ENCODE data around the gene CCNY.
"Not testable (repeated sequence)": the region's sequence is repeated elsewhere in the genome, so short reads cannot be mapped to it uniquely, and the experiment has no call there.

CCNY gene

DNA sequence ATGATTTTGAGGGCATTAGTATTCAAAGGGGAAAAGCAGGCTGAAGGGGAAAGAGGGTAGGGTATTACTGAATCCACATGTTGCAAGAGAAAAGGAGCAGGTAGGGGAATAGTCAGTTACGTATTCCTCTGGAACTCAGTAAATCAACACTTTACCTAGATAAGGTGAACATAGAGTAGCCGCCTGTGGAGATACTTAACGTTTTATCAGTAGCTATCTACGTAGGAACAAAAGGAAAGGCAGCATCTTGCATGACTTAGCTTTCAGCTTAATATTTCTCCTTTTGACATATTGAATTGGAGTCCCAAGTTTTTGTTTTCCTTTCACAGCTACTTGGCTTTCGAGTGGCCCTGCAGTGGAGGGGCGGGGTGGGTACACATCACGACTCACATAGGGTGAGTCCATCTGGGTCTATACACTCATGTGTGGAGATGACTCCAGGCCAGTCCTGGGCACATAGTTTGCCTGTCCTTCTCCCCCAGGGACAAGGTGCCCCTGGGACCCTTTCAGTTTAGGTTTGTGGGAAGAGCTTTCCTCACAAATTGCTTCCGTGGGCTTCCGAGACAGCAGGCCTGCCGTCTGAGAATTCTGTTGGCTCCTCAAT lies 48.1 kb downstream of the CCNY start:
- DNase-seq (ENCODE audit: low spot score): no peak

DNA sequence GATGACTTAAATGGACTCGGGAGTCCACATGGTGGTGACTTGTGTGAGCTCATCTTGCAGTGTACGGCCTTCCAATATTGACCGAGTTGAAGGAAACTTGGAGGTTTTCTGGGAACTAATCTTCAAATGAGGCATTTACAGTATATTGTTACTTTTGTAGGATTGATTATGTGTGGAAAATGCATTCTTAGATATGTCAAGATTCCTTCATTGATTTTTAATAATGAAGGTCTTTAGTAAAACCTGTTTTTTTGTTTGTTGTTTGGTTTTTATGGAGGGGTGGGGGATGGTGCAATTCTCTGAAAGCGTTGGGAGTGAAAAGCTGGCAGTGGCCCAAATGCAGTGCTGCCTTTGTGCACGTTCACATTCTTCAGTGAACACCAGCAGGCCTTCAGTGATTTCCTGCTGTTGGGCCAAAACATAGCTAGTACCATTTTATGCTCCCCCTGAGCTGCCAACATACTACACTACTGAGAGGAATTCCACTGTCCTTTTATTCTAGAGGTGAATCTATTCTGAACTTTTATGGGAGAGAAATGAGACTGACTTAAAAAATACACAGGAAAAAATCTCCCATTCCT lies 50.4 kb downstream of the CCNY start:
- no peak for DNase-seq (ENCODE audit: low spot score)

DNA sequence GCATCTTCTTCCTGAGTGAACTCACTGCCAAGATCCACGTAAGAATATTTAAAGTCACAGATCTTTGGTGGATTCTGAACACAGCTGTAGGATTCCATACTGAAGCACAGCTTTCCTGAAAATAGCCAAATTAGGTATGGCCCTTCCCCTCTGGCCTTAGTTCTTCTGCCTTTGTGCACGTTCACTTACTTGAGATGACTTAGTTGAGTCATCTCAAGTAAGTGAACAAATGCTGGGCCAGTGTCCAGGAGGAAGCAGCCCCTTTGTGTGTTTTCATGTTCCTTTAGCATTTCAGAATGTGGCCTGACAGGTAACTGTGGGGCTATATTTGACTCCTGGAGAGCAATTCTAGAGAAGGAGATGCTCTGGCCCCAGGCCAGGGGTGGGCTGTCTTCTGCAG lies 51.5 kb downstream of the CCNY start:
- DNase-seq (ENCODE audit: low spot score): no peak

DNA sequence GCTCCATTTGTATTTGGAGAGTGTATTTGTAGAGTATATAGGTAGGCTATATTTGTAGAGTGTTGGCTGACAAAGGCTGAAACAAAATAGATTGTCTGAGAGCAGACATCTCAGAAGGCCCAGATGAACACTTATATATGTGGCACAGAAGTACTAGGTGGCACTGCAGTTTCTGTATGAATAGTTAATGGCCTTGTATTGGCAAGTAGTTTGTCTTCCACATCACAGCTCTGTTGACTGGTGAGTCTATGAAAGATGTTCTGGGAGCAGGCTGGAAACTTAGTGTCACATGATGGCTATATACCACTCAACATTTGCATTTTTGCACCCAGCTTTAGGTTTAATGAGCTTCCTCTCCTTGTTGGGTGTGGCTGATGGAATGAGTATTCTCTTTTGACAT lies 51.9 kb downstream of the CCNY start:
- DNase-seq (ENCODE audit: low spot score): no peak

DNA sequence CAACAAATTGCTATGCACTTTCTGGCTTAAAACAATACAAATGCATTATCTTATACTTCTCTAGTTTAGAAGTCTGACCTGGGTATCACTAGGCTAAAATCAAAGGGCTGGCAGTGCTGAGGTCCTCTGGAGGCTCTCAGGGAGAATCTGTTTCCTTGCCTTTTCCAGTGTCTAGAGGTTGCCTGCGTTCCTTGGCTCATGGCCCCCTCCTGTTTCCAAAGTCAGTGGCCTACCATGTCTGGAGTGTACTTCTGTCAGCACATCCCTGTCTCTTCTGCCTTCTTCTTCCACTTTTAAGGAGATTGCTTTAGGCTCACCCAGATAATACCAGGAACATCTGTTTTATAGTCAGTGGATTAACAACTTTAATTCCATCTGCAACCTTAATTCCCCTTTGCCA lies 52.4 kb downstream of the CCNY start:
- DNase-seq (ENCODE audit: low spot score): no peak

DNA sequence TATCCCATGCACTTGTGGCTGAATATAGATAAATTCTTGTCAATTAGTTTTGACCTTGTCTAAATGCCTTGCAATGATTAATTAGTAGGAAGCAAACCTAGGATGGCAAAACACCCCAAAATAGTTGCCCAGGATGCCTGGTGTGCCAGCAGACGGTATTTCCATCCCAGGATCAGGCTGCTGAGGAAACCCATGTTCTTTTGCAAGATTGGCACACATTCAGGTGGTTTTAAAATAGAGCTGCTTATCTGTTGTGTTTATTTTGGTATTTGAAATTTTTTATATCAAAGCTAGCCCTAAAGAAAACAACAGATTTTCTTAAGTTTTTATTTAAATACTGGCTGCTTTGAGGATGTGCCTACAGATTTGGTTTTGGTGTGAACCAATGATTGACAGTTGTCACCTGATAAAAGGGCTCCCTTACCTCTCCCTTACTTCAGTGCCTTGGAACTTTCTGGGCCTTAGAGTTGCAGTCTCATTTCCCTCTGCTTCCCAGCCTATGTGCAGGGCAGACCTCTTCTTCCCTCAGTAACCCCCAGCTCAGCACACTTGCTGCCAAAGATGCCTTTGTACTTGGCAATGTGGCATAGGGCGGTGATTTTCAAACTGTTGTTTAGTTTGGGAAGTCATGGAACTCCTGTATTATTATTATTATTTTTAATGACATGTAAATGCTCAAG lies 54.0 kb downstream of the CCNY start:
- no peak for DNase-seq (ENCODE audit: low spot score)

DNA sequence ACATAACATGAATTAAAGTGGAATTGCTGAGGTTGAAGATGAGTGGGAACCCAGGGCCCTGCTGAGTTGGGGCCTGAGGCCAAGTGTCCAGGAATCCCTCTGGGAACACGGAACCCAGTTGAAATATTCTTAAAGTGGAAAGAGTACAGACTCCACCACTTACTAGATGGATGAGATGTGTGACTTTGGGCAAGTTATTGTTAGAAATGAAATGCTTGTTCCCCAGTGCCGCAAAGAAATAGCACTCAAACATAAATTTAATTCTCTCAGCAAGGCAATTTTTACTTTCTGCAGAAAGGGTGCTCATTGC lies 54.5 kb downstream of the CCNY start:
- DNase-seq (ENCODE audit: low spot score): no peak

DNA sequence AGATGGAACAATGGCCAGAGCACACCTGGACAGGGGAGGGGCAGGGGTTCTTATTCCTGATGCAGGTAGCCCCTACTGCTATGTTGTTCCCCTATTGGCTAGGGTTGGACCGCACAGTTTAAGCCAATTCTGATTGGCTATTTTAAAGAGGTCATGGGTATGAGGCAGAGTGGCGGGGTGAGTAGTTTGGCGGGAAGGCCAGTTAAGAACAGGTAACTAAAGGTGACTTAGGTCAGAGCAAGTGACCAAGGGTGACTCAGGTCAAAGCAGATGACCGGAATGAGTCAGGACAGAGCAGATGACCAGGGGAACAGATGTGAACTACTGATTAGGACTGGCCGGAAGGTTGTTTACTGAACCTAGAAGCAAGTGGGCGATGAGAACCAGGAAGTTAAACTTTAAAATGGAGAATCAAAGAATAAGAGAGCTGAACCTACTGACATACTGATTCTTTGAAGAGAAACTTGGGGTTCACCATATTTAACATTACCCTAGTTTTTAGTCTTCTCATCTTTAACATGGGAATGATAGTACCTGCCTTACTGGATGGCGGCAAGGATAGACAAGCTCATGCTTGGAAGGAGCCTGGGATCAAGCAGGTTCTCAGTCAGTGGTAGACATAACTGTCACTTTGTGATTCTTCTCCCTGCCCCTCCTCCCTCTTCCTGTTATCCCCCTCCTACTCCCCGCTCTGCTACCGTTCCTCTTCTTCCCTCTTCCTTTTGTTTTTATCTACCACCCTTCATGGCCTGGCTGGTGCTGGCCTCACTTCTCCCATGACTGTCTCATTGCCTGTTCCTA lies 55.0 kb downstream of the CCNY start:
- DNase-seq (ENCODE audit: low spot score): no peak

DNA sequence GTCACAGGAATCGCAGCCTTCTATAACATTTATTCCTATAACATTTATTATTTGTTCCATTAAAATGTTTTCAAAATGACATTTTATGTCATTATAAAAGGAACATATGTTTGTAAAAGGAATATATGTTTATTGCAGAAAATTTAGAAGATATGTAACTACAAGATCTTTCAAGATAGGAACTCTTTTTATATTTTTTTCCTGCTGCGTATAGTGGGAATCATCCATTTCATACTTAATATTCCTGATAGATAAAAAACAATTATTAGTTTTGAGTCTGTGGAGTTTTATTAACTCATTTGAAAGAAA lies 55.6 kb downstream of the CCNY start:
- no peak for DNase-seq (ENCODE audit: low spot score)

DNA sequence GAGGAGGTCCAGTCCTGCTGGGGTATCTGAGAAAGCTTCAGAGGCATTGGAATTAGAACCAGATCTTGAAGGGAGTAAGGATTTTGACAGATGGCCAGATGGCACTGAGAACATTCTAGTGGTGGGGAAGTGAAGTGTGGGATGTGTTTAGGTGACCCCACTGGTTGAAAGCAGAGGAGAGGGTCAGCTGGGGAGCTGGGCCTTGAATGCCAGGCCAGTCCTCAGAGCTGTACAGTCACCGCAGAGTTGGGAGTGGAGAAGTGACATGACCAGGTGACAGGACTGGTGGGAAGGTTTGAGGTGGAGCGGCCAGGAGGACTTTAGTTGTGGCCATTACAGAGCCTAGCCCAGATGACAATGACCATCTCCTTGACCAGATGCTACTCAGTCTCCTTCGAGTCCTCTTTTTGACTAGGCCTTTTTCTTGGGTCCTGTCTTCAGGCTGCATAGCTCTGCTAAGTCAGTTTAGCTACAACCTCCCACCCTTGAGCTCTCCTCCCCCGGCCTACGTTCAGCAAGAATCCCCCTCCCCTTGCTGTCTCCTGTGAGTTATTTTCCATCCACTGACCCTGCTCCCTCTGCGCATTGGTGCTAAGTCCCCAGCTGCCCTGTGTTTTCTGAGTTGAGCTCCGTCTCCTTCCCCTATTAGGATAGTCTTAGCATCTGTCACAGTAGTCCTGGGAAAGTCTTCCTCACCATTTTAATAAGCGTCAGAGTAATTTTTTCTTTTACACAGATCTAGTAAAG lies 56.3 kb downstream of the CCNY start:
- DNase-seq (ENCODE audit: low spot score): no peak

DNA sequence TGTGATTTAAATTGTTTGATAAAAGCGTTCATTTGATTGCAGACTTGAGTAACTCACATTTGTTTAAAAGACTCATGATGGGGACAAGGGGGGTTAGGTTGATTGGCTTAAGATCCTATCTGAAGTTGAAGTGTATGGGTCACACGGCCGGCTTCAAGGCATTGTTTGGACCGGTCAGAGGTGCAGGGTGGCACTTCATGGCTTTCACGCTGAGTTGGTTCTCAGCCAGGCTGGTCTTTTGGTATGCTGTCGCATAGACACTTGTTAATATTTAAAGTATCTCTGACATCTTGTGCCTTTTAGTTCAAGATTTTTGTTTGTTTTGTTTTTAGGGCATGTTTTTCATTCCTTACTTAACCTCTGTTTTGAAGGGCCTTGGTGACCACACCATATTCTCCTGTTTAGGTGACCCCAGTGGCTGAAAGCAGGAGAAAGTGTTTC lies 58.1 kb downstream of the CCNY start:
- no peak for DNase-seq (ENCODE audit: low spot score)

DNA sequence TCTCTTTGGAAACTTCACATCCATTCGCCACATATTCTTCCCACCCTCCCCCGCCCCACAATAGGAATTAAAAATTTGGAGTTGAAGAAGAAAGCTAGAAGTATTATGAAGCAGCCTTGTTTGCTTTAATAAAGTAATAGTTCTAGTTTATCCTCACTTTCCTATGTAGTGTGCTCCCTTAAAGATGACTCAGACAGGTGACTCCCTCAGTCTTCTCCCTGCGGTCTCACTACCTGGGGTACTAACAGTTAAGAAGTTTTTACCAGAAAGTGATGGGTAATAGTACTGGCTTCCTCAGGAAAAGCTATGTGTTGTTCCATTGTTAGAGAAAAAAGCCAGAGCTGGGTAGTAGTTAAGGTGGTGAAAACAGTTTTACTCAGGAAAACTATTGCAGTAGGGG lies 58.6 kb downstream of the CCNY start:
- no peak for DNase-seq (ENCODE audit: low spot score)

DNA sequence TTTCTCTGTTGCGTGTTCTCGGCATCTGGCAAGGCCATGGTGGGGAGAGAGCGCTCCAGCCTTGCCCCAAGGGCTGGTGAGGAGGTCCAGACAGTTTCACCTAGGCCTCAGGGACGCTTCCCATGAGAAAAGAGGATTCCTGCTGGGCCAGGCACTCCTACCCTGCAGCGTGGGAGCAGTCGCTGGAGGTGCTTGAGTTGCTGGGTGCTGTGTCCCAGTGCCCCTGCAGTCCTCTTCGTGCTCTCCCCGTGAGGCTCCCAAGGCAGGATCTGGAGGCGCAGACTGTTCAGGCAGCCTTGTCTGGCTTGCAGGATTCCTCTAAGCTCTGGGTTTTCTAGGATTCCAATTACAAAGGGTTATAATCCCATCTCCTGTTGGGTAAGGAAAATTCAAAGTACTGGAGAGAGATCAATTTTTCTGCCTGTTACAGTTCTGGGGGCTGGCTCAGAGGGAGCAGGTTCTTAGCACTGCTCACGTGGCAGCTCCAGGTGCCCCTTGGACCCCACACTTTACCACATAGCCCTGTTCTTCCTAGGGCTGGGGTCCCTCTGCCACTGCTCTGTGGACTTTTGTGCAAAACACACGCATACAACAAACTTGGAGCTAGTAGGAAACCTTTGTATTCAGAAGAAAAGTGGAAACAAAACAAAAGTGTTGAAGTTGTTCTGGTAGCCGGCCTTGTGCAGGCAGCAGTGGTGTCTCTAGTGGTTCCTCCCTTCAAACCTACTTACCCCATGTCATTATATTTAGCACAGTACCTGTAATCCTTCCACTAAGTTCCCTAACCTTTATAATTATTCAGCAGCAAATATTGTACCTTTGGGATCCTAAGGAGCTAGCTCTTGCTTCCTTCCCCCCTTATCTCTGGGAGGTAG lies 60.5 kb downstream of the CCNY start:
- DNase-seq (ENCODE audit: low spot score): no peak

DNA sequence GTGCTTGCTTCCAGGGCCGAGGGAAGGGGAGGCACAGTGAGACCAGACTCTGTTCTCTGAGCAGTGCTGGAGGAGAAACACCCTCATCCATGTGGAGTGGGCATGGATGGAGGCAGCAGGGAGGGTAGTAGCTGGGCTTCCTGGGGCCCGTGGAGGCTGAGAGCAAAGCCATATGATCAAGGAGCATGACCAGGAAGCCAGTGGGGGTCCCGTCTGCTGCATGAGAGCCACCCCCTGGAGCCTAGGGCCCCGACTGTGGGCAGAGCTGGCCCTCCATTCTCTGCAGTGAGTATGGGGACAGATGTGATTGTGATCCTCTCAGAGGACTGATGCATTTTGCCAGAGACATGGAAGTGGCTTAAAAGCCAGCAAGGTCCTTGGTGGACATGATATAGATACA lies 61.6 kb downstream of the CCNY start:
- no peak for DNase-seq (ENCODE audit: low spot score)

DNA sequence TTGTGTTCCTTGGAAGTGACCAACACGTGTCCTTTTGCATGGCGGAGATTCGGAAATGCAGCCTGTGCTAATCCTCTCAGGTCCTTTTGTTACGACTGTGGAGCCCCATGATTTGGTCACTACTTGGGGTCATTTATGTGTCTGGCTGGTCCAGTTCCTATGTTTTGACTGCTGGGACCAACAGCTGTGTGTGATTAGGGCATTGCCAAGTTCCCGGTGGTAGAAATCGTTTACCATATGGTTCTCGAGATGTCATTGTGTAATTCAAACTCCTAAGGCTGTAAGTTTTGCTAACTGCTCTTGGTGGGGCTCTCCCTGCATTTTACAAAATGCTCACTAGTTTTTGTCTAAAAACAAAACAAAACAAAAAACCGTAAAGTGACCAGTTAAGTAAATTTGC lies 62.0 kb downstream of the CCNY start:
- no peak for DNase-seq (ENCODE audit: low spot score)

DNA sequence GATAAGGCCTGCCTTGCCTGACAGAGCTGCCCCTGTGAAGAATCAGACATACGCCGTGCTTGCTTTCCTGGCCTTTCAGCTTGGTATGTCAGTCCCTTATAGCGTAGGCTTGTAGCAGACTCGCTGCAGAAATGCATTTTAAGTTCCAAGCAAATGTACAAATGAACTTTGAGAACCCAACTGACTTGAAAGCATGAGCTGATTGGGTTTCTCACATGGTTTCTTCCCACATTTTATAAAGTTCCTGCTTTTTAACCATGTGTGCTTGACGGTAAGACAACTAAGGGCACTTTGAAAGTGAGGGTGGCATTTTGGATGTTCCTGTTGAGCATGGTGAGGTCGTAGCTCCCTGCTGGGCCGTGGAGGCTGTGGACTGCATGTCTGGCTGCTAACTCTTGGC lies 62.6 kb downstream of the CCNY start:
- no peak for DNase-seq (ENCODE audit: low spot score)

DNA sequence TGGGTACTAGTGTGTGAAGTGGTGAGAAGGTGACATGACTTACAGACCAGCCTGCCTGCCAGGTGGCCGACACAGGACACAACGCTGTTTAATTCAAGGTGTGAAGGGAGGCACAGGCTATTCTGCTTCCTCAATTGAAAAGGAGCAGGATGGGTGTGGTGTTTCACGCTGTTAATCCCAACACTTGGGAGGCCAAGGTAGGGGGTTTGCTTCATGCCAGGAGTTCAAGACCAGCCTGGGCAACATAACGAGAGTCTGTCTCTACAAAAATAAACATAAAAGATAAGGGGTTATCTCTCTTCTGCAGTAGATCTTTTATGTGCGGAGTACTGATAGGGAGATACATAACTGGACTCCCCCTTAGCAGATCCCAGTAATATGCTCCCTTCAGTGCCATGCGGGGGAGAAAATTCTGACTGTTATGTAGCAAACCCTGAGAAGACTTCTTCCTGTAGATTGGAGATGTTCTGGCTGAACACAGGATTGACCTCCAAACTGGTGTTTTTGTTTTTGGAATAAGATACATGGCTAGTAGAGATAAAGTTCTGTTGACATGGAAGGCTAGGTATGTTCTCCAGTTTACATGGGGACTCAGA lies 63.2 kb downstream of the CCNY start:
- no peak for DNase-seq (ENCODE audit: low spot score)

DNA sequence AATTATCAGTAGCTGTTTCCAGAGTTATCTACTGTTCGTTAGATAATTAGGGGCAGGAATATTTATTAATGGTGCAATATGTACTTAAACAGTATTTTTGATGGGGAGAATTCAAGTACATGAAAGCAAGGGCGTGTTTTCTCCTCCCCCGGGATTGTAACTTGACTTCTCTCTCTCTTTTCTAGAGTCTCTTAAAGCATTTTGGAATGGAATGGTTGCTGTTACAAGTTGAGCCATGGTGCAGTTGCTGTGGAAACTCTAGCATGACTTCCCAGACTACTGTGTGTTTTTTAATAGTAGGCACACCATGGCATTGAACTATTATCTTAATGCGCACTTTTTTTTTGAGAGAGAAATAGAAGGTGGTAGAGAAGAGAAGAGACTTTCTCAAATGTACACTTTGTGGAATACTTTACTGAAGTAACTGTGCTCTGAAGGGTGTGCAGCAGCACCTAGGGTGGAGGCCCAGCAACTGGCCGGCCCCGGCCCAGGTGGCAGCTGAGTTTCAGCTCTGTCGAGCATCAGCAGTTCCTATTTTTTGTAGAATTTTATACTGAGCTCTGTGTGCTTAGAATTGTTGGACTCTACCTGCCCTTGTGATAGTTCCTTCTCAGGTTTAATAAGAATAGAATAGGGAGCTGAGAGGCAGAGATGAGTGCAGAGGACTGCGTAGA lies 64.4 kb downstream of the CCNY start:
- no peak for DNase-seq (ENCODE audit: low spot score)

DNA sequence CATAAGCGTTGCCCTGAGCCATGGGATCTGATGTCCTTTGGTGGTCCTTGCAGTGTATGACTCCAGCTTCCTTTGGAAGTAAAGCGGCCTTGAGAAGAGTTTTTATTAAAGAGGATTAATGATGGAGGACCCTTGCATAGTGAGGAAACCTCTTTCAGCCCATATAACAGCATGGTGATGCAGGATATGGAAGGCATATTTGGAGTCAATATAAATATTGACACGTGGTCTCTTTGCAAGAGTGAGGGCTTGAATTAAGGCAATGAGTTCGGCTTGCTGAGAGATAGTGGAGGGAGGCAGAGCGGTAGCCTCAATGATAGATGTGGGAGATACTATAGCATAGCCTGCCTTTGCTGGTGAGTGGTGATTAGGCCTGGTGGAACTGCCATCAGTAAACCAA lies 67.2 kb downstream of the CCNY start:
- DNase-seq (ENCODE audit: low spot score): not testable (repeated sequence)

DNA sequence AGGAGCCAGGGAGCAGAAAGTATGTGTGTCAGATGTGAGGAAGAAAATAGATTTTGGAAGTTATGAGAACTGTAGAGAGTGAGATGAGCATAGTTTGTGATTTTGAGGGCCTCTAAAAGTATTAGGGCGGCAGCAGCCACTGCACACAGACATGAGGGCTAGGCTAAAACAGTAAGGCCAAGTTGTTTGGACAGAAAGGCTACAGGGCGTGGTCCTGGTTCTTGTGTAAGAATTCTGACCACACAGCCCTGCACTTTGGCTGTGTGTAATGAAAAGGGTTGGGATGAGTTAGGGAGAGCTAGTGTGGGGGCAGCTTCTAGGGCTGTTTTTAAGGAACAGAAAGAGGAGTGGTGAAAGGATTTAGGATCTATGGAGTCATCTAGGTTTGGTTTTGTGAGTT lies 67.8 kb downstream of the CCNY start:
- DNase-seq (ENCODE audit: low spot score): not testable (repeated sequence)

All from left forelimb (tissue), 1 donor.